ENCODE data around the gene GMCL2.

GRCh38 chr5:178137991-178138390 is 49.2 kb downstream of the GMCL2 start:
- TF ChIP-seq CTCF (conservative IDR thresholded peaks at IDR 0.05) (no peak), ZFX (IDR thresholded peaks at IDR 0.05) (no peak)

All from C4-2B (cell line).